GM23248 (cell line): Measurements from ENCODE around the gene SPSB4. TPM values are rescaled to one million over a fixed set of nuclear protein-coding genes. Genes with fewer than 3 reads are reported as not detected.

ENCODE experiments used
- DNase-seq: peaks from one replicate; pipeline ENCODE4 v3.0.0-alpha.2; 2015
- H2AFZ ChIP-seq: fragments of 200-600 bp; sonication (generic); 2 replicates; pipeline ENCODE4 v1.6.1; 2016; ENCODE audit warnings: antibody characterized with exemption
- H3F3A ChIP-seq: fragments of 200-600 bp; sonication (generic); 2 replicates; pipeline ENCODE4 v1.6.1; 2016; ENCODE audit warnings: mild to moderate bottlenecking, antibody characterized with exemption, mixed run types; ENCODE audit not compliant: insufficient read depth
- H3K27ac ChIP-seq: fragments of 200-600 bp; sonication (generic); 2 replicates; pipeline ENCODE4 v1.5.1; 2016; ENCODE audit warnings: mild to moderate bottlenecking
- H3K27me3 ChIP-seq: fragments of 200-600 bp; sonication (generic); replicated peaks from 2 replicates; pipeline ENCODE4 v1.6.1; 2016; ENCODE audit warnings: mild to moderate bottlenecking; ENCODE audit not compliant: insufficient read depth
- H3K36me3 ChIP-seq: fragments of 200-600 bp; sonication (generic); 2 replicates; pipeline ENCODE4 v1.6.1; 2016; ENCODE audit warnings: low read depth, mild to moderate bottlenecking
- H3K4me1 ChIP-seq: fragments of 200-600 bp; sonication (generic); 2 replicates; pipeline ENCODE4 v1.6.1; 2016; ENCODE audit warnings: mild to moderate bottlenecking; ENCODE audit not compliant: insufficient read depth
- H3K4me2 ChIP-seq: fragments of 200-600 bp; sonication (generic); one replicate; pipeline ENCODE4 v1.6.1; 2016; ENCODE audit warnings: mild to moderate bottlenecking; ENCODE audit not compliant: unreplicated experiment
- H3K4me3 ChIP-seq: fragments of 200-600 bp; sonication (generic); 2 replicates; pipeline ENCODE4 v1.5.1; 2016; ENCODE audit warnings: mild to moderate bottlenecking
- H3K79me2 ChIP-seq: fragments of 200-600 bp; sonication (generic); 2 replicates; pipeline ENCODE4 v1.6.1; 2016; ENCODE audit warnings: mild to moderate bottlenecking; ENCODE audit not compliant: insufficient read depth
- H3K9ac ChIP-seq: fragments of 200-600 bp; sonication (generic); 2 replicates; pipeline ENCODE4 v1.6.1; 2016; ENCODE audit warnings: mild to moderate bottlenecking
- H3K9me2 ChIP-seq: fragments of 200-600 bp; sonication (generic); 2 replicates; pipeline ENCODE4 v1.6.1; 2016; ENCODE audit warnings: mixed run types, mild to moderate bottlenecking, moderate library complexity; ENCODE audit not compliant: insufficient read depth
- H3K9me3 ChIP-seq: fragments of 200-600 bp; sonication (generic); one replicate; pipeline ENCODE4 v1.6.1; 2017; ENCODE audit warnings: low read depth
- H4K20me1 ChIP-seq: fragments of 200-600 bp; sonication (generic); 2 replicates; pipeline ENCODE4 v1.6.0; 2016; ENCODE audit not compliant: insufficient read depth
- EZH2 ChIP-seq: fragments of 200-600 bp; sonication (generic); IDR thresholded peaks from 2 replicates; pipeline ENCODE4 v1.6.1; 2018; ENCODE audit warnings: antibody characterized with exemption, mild to moderate bottlenecking; ENCODE audit not compliant: insufficient read depth, poor library complexity, severe bottlenecking
- EZH2phosphoT487 ChIP-seq: fragments of 200-600 bp; sonication (generic); IDR thresholded peaks from 2 replicates; pipeline ENCODE4 v1.6.1; 2018; ENCODE audit warnings: antibody characterized with exemption, moderate library complexity, mild to moderate bottlenecking, low read depth; ENCODE audit not compliant: insufficient read depth
- WGBS, 2 experiments: methylation state at CpG; one replicate each; pipeline ENCODE4 v1.1.6; 2015 to 2017; ENCODE audit warnings: low lambda C conversion rate in 2 of 2, low coverage in 1 of 2; ENCODE audit errors: missing lambda C conversion rate in 2 of 2; 5-methylcytosine and 5-hydroxymethylcytosine counted together
- in situ Hi-C: fragments of 300-500 bp; cut with MboI; formaldehyde crosslinking; loops from 2 replicates; pipeline ENCODE4 v1.15.0; 2020
- polyA plus RNA-seq: library from polyadenylated mRNA; unstranded; fragments of >200 nt; fragmentation: Nextera tagmentation; extraction: Ambion mirVana; gene quantifications from 2 replicates; pipeline ENCODE4 v1.2.1, GENCODE V29; 2016
- total RNA-seq: library from RNA; depleted of rRNA; stranded (reverse); fragments of >200 nt; shearing (Covaris generic); gene quantifications from 2 replicates; pipeline ENCODE4 v1.2.3, GENCODE V29; 2014

SPSB4 gene
- total and polyA plus RNA-seq, 2 experiments from 2014 or later: not detected

DNA sequence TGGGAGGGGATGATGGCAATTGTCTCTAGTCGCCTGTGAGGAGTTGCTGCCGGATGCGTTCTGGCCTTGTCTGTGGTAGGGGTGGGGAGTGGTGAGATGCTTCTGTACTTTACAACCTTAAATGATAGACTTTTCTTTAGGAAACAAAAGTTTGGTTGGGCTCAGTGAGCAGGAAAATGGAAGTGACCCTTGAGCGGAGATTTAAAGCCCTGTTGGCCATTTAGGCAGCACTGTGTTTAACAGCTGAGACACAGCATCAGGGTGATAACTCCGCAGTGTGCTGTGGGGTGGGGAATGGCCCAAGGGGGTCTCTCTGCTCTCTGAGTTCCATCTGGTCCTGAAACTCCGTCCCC, 36.6 kb downstream of the SPSB4 start:
- in situ Hi-C loops: no loop called here
- no peak overlapping the region for H3K27ac ChIP-seq
- no peaks in the 10 kb centered on the region for H3K36me3 ChIP-seq
- no peaks in the 10 kb centered on the region for H3K79me2 ChIP-seq
- H3K9me3 ChIP-seq: no peaks in the 10 kb centered on the region
- TF ChIP-seq EZH2phosphoT487 (no peak), EZH2 (no peak)
- H3K27me3 ChIP-seq: 0 out of 2 replicates have a peak, but pooled peaks cover 12% of the 10 kb centered on the region
- 74 to 75% methylated on average over 6 of the region's 6 CpGs for WGBS, 2 experiments
- H2AFZ ChIP-seq: no peak overlapping the region
- H3K4me2 ChIP-seq: no peak overlapping the region
- H3K4me3 ChIP-seq: no peak overlapping the region
- H3K9me2 ChIP-seq: no peaks in the 10 kb centered on the region
- no peak for DNase-seq
- no peaks in the 10 kb centered on the region for H3K4me1 ChIP-seq
- H3F3A ChIP-seq: no peaks in the 10 kb centered on the region
- no peak overlapping the region for H3K9ac ChIP-seq
- H4K20me1 ChIP-seq: no peaks in the 10 kb centered on the region

DNA sequence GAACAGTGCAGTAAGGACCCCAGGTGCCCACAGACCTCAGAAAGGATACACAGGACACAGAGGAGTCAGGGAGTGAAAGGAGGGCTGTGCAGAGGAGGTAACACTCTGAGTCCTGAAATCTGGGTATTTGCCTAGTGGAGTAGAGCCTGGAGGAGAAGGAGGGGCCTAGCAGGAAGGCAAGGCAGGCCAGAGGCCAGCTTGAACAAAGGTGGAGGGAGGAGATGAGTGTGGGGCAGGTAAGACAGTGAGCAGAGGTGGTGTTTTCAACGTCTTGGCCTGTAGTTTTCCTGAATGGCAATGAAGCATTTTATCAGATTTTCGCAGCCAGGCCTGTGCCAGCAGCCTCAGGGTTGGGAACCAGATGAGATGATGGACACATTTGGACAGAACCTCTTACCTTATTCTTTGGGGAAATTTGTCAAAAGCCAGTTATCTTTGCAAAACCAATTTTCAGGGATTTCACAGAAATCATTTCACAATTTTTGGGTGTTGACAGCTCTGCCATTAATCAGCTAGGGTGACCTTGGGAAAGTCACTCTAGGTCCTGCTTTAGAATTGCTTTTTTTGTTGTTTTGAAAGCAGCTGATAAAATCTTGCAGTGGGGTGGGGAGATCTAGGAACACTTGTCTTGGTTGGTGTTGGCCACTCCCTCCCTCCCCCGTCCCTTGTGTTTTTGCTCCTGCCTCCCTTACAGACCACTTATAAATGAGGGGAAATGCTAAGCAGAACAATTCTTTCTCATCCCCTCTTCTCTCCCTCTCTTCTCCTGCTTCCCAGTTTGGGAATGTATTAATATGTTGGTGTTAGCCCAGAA, 38.4 kb downstream of the SPSB4 start:
- Histone ChIP-seq H3F3A (no peaks in the 10 kb centered on the region), H2AFZ (no peak overlapping the region), H3K79me2 (no peaks in the 10 kb centered on the region), H4K20me1 (no peaks in the 10 kb centered on the region), H3K4me2 (no peak overlapping the region), H3K9ac (no peak overlapping the region), H3K4me3 (no peak overlapping the region), H3K9me3 (no peaks in the 10 kb centered on the region), H3K4me1 (no peaks in the 10 kb centered on the region), H3K27ac (no peak overlapping the region), H3K36me3 (no peaks in the 10 kb centered on the region), H3K9me2 (no peaks in the 10 kb centered on the region), H3K27me3 (0 out of 2 replicates have a peak, but pooled peaks cover 12% of the 10 kb centered on the region)
- no peak for TF ChIP-seq EZH2phosphoT487
- TF ChIP-seq EZH2: no peak
- in situ Hi-C loops: no loop called here
- DNase-seq: no peak
- WGBS, 2 experiments: 43 to 65% methylated on average over 3 of the region's 3 CpGs

DNA sequence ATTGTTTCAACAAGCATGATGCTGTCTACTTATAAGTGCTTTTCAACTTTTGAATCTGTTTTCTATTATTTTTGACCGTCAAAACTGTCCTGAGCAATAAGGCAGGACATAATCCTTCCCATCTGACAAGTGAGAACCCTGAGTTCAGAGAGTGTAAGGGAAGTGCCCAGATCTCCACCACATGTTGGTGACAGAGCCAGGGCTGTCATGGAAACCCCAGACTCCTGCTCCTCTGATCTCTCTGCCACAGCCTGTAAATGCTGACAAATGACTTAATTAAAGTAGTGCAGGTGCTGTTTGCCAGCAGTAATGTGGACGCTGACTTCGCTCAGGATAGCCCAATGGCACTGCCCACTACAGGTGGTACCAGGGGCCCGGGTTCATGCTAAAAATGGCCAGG, 40.3 kb downstream of the SPSB4 start:
- no peak overlapping the region for H2AFZ ChIP-seq
- no peaks in the 10 kb centered on the region for H3K36me3 ChIP-seq
- H3K4me3 ChIP-seq: no peak overlapping the region
- peaks cover 23% of the 10 kb centered on the region for H3K27me3 ChIP-seq
- H3K9me3 ChIP-seq: no peaks in the 10 kb centered on the region
- no peak overlapping the region for H3K4me2 ChIP-seq
- in situ Hi-C loops: no loop called here
- no peaks in the 10 kb centered on the region for H3K79me2 ChIP-seq
- H3K27ac ChIP-seq: no peak overlapping the region
- no peak overlapping the region for H3K9ac ChIP-seq
- DNase-seq: no peak
- H3K9me2 ChIP-seq: no peaks in the 10 kb centered on the region
- no peaks in the 10 kb centered on the region for H4K20me1 ChIP-seq
- WGBS, 2 experiments: 5 to 7% methylated on average over 4 of the region's 4 CpGs
- H3K4me1 ChIP-seq: no peaks in the 10 kb centered on the region
- H3F3A ChIP-seq: no peaks in the 10 kb centered on the region
- TF ChIP-seq EZH2 (no peak), EZH2phosphoT487 (no peak)

DNA sequence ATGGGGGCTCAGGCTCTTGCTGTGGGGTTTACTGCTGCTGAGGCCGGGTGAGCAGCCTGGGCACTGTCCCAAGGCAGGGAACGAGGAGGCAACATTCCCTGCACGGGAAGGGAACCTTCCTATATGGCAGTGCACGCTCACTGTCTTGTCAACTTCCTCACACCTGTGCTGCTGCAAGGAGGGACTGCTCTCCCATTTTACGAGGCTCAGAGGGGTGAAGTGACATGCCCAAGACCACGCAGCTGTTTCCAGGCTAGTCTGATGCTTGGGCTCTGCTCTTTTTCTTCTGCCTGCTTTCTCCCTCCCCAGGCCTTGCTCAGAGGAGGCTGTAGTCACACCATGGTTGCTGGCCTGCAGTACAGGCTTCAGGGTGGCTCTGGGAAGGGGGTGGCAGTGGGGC, 41.5 kb downstream of the SPSB4 start:
- no peaks in the 10 kb centered on the region for H3K9me3 ChIP-seq
- H3K4me2 ChIP-seq: no peak overlapping the region
- in situ Hi-C loops: no loop called here
- TF ChIP-seq EZH2phosphoT487 (no peak), EZH2 (no peak)
- H3K79me2 ChIP-seq: no peaks in the 10 kb centered on the region
- no peaks in the 10 kb centered on the region for H3K36me3 ChIP-seq
- H3K4me1 ChIP-seq: no peaks in the 10 kb centered on the region
- no peaks in the 10 kb centered on the region for H4K20me1 ChIP-seq
- no peak overlapping the region for H3K9ac ChIP-seq
- H3K27ac ChIP-seq: no peak overlapping the region
- no peaks in the 10 kb centered on the region for H3F3A ChIP-seq
- 38 to 46% methylated on average over 6 of the region's 6 CpGs for WGBS, 2 experiments
- H3K27me3 ChIP-seq: peaks cover 23% of the 10 kb centered on the region
- no peak overlapping the region for H2AFZ ChIP-seq
- no peaks in the 10 kb centered on the region for H3K9me2 ChIP-seq
- no peak for DNase-seq
- no peak overlapping the region for H3K4me3 ChIP-seq
